Measurements from ENCODE around the gene USP31. TPM values are rescaled to one million over a fixed set of nuclear protein-coding genes. Genes with fewer than 3 reads are reported as not detected.
A peak's percentile ranks its signal among the peaks of the same experiment; 100 is the strongest.

USP31 gene
- polyA plus RNA-seq, 2 of the 4 experiments (the other 2 are of a cell fraction): 8.3 to 18.0 TPM

GRCh38 chr16:23152386-23153178, 3.3 kb upstream of the USP31 start:
- peaks cover 8% of the 10 kb centered on the region; the same call in 2 of the 3 replicates for H3K4me1 ChIP-seq
- no peak for ATAC-seq
- ChIA-PET CTCF (interaction anchor here (0.9 to 2.6 kb wide), 6 partner anchors 10 to 282 kb away, joined by 3 to 13 read pairs (median 4); no protein-coding TSS in a partner anchor), POLR2A (no interaction called here)
- 68% methylated on average over 12 of the region's 12 CpGs for WGBS (ENCODE audit: missing lambda C conversion rate)
- no peak overlapping the region for H3K27ac ChIP-seq
- TF ChIP-seq HOXB5 (CRISPR knock-in tag; IDR thresholded peaks at IDR 0.05) (no peak), TFCP2L1 (CRISPR knock-in tag; IDR thresholded peaks at IDR 0.05) (no peak), MAX (IDR thresholded peaks at IDR 0.05) (no peak), MAFK (IDR thresholded peaks at IDR 0.05; ENCODE audit: partially characterized antibody) (no peak), CTCF (IDR thresholded peaks at IDR 0.05) (no peak)
- H3K9me3 ChIP-seq: no peaks in the 10 kb centered on the region
- no peak for FAIRE-seq
- H3K4me3 ChIP-seq: no peak overlapping the region
- no peak overlapping the region for H3K4me2 ChIP-seq
- DNase-seq (ENCODE audit: low read depth in 1 of 2, low spot score in 1 of 2): no peak

- FAIRE-seq (no peak), ATAC-seq (no peak), DNase-seq (ENCODE audit: low read depth in 1 of 2, low spot score in 1 of 2) (no peak)
- H3K4me1 ChIP-seq: peaks cover 34% of the 10 kb centered on the region
- peak overlapping the region; percentile 62 to 97 for H3K27ac ChIP-seq
- peak overlapping the region; percentile 64 for H3K4me3 ChIP-seq
- TF ChIP-seq FOXS1 (CRISPR knock-in tag; IDR thresholded peaks at IDR 0.05) (no peak), CEBPB (IDR thresholded peaks at IDR 0.05) (no peak), RARB (CRISPR knock-in tag; IDR thresholded peaks at IDR 0.05) (no peak), MAFK (IDR thresholded peaks at IDR 0.05; ENCODE audit: partially characterized antibody) (no peak), USF2 (IDR thresholded peaks at IDR 0.05) (no peak), HES2 (IDR thresholded peaks at IDR 0.05) (no peak), KDM1A (IDR thresholded peaks at IDR 0.05; ENCODE audit: low read depth) (no peak), HMGXB4 (CRISPR knock-in tag; IDR thresholded peaks at IDR 0.05; ENCODE audit: borderline replicate concordance) (no peak), ZFP36 (IDR thresholded peaks at IDR 0.05; ENCODE audit: borderline replicate concordance, partially characterized antibody) (no peak), ELK1 (IDR thresholded peaks at IDR 0.05; ENCODE audit: low read depth, low read length) (no peak), JUNB (IDR thresholded peaks at IDR 0.05) (no peak), ESRRA (IDR thresholded peaks at IDR 0.05; ENCODE audit: borderline replicate concordance, low read length) (no peak), POLR2A (IDR thresholded peaks at IDR 0.05; ENCODE audit: low read length) (no peak), MAZ (IDR thresholded peaks at IDR 0.05; ENCODE audit: borderline replicate concordance, low read depth, low read length) (no peak), RCOR1 (IDR thresholded peaks at IDR 0.05; ENCODE audit: low read depth, low read length) (no peak), HOXA7 (CRISPR knock-in tag; IDR thresholded peaks at IDR 0.05) (no peak), SREBF2 (IDR thresholded peaks at IDR 0.05) (no peak), HEYL (CRISPR knock-in tag; IDR thresholded peaks at IDR 0.05) (no peak)
- ChIA-PET POLR2A (interaction anchor here (0.8 kb wide), 1 partner anchor 408 kb away, joined by 3 read pairs; no protein-coding TSS in a partner anchor), CTCF (interaction anchor here (3.1 kb wide), 1 partner anchor 285 kb away, joined by 11 read pairs; no protein-coding TSS in a partner anchor)
- 26% methylated on average over 4 of the region's 4 CpGs for WGBS (ENCODE audit: missing lambda C conversion rate)
- peak overlapping the region; percentile 70 for H3K4me2 ChIP-seq
- H3K9me3 ChIP-seq: no peaks in the 10 kb centered on the region
Observed at GRCh38 chr16:23149993-23150364, 727 bp upstream of the USP31 start.

Measured in A549 (cell line).